RWPE2 (cell line): Measurements from ENCODE around the gene HDAC4.

ENCODE experiments used
- ATAC-seq: fragments of 200-7000 bp; cut with Tn5 transposase; 3 replicates; pipeline ENCODE4 v1.9.1; 2021; ENCODE audit warnings: low read depth
- DNase-seq: peaks from one replicate; pipeline ENCODE4 v3.0.0-alpha.2; 2020; ENCODE audit warnings: low spot score
- H3K27ac ChIP-seq: fragments of 450-650 bp; 2 replicates; pipeline ENCODE4 v1.5.1; 2017; ENCODE audit warnings: mild to moderate bottlenecking; ENCODE audit not compliant: poor library complexity, severe bottlenecking
- H3K27me3 ChIP-seq: fragments of 250-450 bp; sonication (Bioruptor Pico); 2 replicates; pipeline ENCODE4 v1.5.1; 2021; ENCODE audit warnings: mild to moderate bottlenecking, moderate library complexity; ENCODE audit not compliant: insufficient read depth, poor library complexity, severe bottlenecking
- H3K36me3 ChIP-seq: fragments of 250-450 bp; sonication (Bioruptor Pico); 2 replicates; pipeline ENCODE4 v1.5.1; 2020; ENCODE audit warnings: low read depth, mild to moderate bottlenecking, moderate library complexity
- H3K4me1 ChIP-seq: fragments of 250-450 bp; sonication (Bioruptor Pico); 2 replicates; pipeline ENCODE4 v1.5.1; 2021; ENCODE audit warnings: mild to moderate bottlenecking, moderate library complexity; ENCODE audit not compliant: insufficient read depth, poor library complexity, severe bottlenecking
- H3K4me3 ChIP-seq: fragments of 250-450 bp; sonication (Bioruptor Pico); 2 replicates; pipeline ENCODE4 v1.5.1; 2021; ENCODE audit warnings: mild to moderate bottlenecking, moderate library complexity; ENCODE audit not compliant: severe bottlenecking
- H3K9me3 ChIP-seq: fragments of 250-450 bp; sonication (Bioruptor Pico); 2 replicates; pipeline ENCODE4 v1.5.1; 2021; ENCODE audit warnings: mild to moderate bottlenecking, moderate library complexity; ENCODE audit not compliant: severe bottlenecking
- TF ChIP-seq, protein P1 (sequence below): fragments of 450-650 bp; IDR thresholded peaks from one replicate; pipeline ENCODE4 v1.5.1; 2017; ENCODE audit warnings: mild to moderate bottlenecking, moderate library complexity; ENCODE audit not compliant: poor library complexity, severe bottlenecking

The HDAC4 gene

GRCh38 chr2:239370876-239371725, 29.7 kb downstream of the HDAC4 start:
- Histone ChIP-seq H3K4me1 (no peaks in the 10 kb centered on the region), H3K27ac (no peak overlapping the region), H3K36me3 (no peaks in the 10 kb centered on the region; the same call in 1 of the 2 replicates), H3K9me3 (no peaks in the 10 kb centered on the region), H3K4me3 (no peak overlapping the region), H3K27me3 (no peaks in the 10 kb centered on the region)
- TF ChIP-seq, protein P1, sequence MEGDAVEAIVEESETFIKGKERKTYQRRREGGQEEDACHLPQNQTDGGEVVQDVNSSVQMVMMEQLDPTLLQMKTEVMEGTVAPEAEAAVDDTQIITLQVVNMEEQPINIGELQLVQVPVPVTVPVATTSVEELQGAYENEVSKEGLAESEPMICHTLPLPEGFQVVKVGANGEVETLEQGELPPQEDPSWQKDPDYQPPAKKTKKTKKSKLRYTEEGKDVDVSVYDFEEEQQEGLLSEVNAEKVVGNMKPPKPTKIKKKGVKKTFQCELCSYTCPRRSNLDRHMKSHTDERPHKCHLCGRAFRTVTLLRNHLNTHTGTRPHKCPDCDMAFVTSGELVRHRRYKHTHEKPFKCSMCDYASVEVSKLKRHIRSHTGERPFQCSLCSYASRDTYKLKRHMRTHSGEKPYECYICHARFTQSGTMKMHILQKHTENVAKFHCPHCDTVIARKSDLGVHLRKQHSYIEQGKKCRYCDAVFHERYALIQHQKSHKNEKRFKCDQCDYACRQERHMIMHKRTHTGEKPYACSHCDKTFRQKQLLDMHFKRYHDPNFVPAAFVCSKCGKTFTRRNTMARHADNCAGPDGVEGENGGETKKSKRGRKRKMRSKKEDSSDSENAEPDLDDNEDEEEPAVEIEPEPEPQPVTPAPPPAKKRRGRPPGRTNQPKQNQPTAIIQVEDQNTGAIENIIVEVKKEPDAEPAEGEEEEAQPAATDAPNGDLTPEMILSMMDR: no peak
- ATAC-seq (no peak), DNase-seq (no peak)

- H3K36me3 ChIP-seq: no peaks in the 10 kb centered on the region; the same call in 1 of the 2 replicates
- no peaks in the 10 kb centered on the region for H3K27me3 ChIP-seq
- TF ChIP-seq, protein P1: no peak
- H3K4me3 ChIP-seq: no peak overlapping the region
- ATAC-seq (no peak), DNase-seq (peak; percentile 26)
- no peaks in the 10 kb centered on the region for H3K9me3 ChIP-seq
- no peak overlapping the region for H3K27ac ChIP-seq
- H3K4me1 ChIP-seq: no peaks in the 10 kb centered on the region
Observed at GRCh38 chr2:239370403-239370802, 30.4 kb downstream of the HDAC4 start.

DNA sequence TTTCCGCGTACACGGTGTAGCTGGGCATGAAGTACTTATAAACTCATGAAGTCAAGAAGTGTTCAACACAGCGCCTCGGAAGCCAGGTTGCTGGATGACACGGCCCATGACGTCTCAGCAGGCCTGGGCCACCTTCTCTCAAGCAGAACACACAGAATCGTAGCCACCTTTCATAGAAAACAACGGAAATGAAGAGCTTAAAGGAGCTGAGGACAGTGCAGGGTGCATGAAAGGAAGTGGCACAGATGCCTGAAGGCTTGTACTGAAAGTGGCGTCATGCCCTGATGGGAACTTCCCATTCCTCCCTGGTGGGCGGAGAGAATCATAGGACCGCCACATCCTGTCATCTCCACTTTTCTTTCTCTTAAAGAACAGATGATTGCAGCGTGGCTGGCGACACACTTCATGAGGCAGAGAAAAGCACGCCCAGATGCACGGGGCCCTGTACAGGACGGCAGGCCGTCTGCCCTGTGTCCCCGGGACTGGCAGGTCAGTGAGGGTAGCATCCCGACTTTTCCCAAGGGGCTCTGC, 31.1 kb downstream of the HDAC4 start:
- Histone ChIP-seq H3K27ac (no peak overlapping the region), H3K4me1 (no peaks in the 10 kb centered on the region), H3K4me3 (no peak overlapping the region), H3K27me3 (no peaks in the 10 kb centered on the region), H3K9me3 (no peaks in the 10 kb centered on the region), H3K36me3 (no peaks in the 10 kb centered on the region; the same call in 1 of the 2 replicates)
- ATAC-seq: no peak
- DNase-seq: peak; percentile 28
- TF ChIP-seq, protein P1: no peak

DNA sequence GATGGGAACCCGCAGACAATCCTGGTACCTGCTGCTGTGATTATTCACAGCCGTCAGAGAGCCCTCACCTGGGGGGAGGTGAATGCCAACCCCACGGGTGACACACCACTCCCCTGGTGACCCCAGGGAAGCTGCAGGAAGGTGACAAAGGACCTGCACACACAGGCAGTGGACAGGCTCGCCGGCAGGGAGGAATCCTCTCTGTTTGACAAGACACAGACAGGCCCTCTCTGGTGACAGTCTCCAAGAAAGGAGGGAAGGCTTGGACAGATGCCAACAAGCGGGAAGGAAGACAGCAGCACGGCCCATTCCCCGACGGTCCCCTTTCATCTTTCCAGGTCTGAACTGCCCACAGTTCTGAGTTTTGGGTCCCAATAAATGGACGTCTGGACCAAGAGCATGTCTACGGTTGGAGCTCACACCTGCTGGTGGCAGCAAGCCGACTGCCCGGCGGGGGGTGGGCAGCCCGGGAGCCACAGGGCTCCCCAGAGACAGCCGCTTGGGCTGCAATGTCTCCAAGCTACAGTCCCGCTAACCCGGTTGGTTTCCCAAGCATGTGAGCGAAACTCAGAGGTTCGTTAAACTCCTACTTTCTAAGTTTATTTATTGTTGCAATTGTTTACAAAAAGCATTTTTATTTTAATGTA, 31.8 kb downstream of the HDAC4 start:
- no peaks in the 10 kb centered on the region for H3K4me1 ChIP-seq
- TF ChIP-seq, protein P1: no peak
- H3K27ac ChIP-seq: no peak overlapping the region
- no peak overlapping the region for H3K4me3 ChIP-seq
- peak; percentile 29 for DNase-seq
- H3K27me3 ChIP-seq: no peaks in the 10 kb centered on the region
- H3K9me3 ChIP-seq: no peaks in the 10 kb centered on the region
- ATAC-seq: no peak
- H3K36me3 ChIP-seq: no peaks in the 10 kb centered on the region; the same call in 1 of the 2 replicates
